ENCODE results near the gene ANKS6.

The ANKS6 gene

GRCh38 chr9:98791608-98792490 is 4.5 kb downstream of the ANKS6 start:
- no peak for DNase-seq (ENCODE audit: low read depth in 2 of 2)

- DNase-seq (ENCODE audit: low read depth in 2 of 2), result peak in 1 of 2 donors; percentile 52
Observed at GRCh38 chr9:98790842-98791607, 5.3 kb downstream of the ANKS6 start.

GRCh38 chr9:98790134-98790841 is 6.1 kb downstream of the ANKS6 start:
- DNase-seq (ENCODE audit: low read depth in 2 of 2), result no peak

- DNase-seq (ENCODE audit: low read depth in 2 of 2), result no peak
Observed at GRCh38 chr9:98789483-98790133, 6.7 kb downstream of the ANKS6 start.

DNA sequence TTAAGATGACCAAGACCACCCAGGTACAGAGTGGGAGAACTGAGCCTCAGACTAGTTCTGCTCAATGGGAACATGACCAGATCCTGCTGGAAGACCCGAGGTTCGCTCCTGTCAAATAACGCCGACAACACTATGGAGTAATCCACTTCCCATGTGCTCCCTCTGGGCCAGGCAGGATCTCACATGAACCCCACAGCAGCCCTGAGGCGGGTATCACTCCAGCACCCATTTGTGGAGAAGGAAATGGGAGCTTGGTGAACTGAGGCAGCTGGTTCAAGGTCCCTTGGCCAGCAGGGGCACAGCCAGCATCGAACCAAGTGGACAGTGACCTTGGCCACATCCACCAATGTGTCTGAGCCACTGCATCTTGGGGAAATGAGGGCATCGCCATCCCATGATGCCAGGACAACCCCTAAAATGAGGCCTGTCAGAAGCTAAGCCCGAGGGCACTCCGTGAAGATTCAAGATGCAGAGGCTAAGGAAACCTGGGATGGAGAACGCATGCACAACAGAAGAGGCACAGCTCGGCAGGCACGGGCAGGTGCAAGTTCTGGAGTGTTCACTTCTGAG is 8.5 kb downstream of the ANKS6 start:
- no peak for DNase-seq (ENCODE audit: low read depth in 2 of 2)

DNA sequence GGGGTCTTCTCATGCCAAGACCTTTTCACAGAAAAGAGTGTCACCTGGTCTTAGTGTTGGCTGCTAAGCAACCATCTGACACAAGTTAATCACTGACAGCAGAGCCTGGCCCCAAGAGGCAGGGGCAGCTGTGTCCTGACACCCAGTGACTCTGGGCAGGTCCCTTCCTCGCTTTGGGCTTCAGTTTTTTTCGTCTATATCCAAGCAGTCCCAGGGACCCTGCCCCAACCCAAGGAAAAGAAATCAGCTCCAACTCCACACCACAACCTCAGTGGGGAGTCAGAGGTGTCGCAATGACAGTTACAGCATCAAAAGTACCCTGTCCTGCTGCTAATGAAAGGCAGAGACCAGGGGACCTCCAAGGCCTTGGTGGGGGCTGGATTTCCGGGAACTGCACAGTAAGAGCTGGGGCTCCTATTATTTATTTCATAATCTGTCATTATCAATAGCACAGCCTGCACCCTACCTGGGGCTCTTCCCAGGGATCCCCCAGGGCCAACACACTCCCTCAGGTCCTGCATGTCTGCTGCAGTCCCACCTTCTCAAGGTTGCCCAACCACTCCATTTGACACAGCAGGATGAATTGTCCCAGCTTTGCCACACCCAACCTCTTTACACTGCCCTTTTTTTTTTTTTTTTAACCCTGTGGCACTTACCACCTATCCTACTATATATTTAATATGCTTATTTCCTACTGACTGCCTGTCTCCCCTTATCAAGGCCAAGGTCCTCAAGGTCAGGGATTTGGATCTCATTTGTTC is 9.4 kb downstream of the ANKS6 start:
- no peak for DNase-seq (ENCODE audit: low read depth in 2 of 2)

DNA sequence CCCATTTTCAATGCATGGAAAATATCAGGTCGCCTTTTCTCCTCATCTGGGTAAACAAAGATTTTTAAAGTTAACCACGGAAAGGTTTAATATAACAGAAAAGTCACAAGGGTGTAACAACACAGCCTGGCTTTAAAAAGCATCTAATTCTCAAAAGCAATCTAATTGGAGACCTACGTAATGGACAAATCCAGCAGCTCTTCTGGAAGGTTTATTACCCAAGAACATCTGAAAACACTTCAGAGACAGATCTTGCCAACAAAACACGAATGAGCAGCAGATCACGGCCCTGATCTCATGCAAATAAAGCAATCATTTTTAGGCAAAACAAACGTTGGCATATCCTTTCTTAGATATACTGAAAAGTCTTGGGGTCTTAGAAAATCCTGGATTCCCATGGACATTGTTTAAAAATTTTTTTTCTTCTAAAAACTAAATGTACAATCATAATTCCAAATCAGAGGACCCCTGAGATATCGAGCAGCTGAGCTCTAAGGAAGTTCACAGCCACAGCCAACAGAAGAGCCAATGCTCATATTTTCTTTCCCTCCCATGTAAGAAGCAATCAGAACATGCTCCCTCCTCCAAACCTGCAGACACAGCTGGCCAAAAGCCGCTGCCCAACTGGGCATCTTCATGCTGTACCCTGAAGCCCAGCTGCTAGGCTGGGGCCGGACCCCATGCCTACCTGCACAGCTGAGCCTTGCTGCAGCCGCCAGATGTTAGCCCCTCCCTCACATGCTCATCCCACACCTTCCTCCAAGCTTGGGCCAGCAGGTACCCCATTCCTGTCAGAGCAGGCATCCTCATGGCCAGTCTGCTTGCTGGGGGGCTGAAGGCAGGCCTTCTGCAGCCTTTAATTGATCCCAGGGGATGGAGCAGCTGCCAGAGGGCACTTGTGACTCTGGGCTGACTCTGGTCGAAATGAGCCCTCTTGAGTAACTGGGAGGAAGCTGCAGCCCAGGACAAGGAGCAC is 11.2 kb downstream of the ANKS6 start:
- DNase-seq (ENCODE audit: low read depth in 2 of 2), result no peak

DNA sequence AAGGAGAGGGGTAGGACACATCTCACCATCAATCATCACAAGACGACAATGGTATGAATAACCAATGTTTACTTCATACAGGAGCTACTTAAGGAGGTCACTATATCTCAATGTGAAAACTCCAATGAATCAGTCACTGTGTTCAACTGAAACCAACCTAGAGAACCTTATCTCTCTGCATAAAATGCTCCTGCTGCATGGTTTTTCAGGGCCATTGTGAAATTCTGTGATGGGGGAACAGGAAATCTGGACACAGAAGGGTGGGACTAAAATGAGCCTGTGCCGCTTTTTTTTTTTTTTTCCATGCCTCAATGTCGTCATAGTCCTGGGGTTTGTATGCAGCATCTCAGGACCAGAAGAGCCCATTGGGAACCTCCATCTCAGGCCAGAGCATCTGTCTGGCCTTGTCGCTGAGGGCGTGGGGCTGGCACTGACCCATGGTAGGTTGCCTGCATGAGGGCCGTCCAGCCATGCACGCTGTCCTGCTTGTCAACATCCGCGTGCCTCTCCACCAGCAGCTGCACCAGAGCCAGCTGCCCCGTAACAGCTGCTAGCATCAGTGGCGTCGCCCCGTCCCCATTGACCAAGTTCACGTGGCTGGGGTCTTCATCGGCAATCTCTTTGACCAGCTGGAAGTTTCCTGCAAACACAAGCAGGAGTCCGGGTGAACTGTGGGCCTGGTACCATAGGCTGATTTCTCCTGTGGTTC is 12.7 kb downstream of the ANKS6 start:
- no peak for DNase-seq (ENCODE audit: low read depth in 2 of 2)

GRCh38 chr9:98781588-98782383 is 14.6 kb downstream of the ANKS6 start:
- no peak for DNase-seq (ENCODE audit: low read depth in 2 of 2)

GRCh38 chr9:98780059-98780749 is 16.2 kb downstream of the ANKS6 start:
- no peak for DNase-seq (ENCODE audit: low read depth in 2 of 2)

DNA sequence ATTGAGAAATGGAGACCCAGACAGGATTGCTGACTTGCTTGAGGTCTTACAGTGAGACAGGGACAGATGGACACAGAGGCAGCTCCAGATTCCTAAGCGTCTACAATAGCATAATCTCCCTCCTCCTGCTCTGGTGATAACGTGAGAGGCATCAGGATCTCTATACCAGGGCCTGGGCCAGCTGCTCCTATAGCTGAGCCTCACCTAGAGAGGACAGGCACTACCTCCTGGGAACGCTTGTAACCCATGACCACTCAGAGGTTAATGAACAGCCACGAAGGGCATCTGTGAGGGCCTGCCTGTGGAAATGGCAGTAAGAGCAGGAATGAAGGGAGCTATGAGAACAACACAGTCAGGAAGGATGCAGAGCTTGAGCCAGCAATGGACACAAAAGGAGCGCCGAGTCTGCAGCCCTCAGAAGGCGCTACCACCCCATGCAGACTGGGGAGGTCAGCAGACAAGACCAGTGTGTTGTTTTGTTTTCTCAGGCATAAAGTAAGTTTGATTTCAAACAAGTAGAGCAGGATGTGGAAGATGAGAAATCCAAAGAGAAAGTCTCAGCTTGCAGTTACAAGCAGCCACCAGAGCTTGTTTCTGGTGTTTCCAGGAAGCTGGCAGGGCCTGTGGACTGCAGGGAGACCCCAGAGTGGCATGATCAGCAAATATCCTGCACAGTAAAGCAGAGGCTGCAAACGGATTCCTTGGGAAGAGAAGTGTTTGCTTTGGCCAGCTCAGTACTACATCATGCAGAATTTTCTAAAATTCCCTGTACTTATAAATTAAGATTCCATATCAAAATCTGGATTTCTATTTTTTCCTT is 17.4 kb downstream of the ANKS6 start:
- DNase-seq (ENCODE audit: low read depth in 2 of 2), result no peak

DNA sequence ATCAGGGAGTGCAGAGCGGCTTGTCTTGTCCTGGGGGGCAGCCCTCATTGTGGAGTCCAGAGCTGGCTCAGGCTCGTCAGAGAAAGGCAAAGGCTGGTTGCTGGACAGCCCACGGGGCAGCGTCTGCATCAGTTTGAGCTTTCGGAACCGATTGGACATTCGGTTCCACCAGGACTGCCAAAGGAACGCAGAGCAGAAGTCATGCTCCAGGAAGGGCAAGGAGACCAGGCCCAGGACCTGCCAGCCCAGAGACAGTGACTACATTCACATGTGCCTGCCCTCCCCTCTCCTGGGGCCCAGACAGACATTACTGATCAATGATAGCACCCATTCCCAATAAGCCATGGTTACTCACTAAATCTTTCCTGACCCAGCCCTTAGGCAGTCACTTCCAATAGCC is 18.1 kb downstream of the ANKS6 start:
- DNase-seq (ENCODE audit: low read depth in 2 of 2), result no peak

DNA sequence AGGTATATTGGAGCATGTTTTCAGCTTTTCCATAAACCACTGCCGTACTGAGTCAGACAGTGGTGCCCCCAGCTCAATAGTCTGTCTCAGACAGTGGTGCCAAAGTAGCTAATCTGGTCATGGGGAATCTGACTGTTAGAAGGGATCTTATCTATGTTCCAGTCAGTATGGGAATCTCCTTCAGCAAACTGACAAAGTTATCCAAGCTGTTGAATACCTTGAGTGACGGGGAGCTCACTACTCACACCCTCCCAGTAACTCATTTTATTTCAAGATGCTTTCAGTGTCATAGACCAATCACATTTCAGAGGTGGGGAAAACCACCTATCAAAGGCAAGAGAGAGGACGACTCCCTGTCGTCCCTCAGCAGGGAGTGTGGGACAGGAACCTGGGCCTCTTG is 18.7 kb downstream of the ANKS6 start:
- DNase-seq (ENCODE audit: low read depth in 2 of 2), result no peak

GRCh38 chr9:98775831-98776441 is 20.4 kb downstream of the ANKS6 start:
- DNase-seq (ENCODE audit: low read depth in 2 of 2), result peak in 1 of 2 donors; percentile 18

DNA sequence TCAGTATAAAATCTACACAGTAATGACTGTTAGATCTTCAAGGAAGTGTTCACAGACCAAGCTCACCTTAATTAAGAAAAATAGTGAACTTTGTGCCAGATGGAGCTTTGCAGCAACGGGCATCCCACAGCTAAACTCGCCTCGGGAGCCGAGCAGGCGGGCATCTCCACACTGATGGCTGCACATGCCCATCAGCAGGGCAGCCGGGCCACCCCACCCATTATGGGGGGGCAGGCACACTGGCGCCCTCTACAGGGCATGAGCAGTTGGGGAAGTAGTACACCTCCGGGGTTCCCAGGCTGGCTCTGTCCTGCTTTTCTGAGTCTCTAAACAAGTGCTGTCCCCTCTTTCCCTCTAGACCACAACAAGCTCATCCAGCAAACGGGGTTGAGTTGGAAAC is 21.6 kb downstream of the ANKS6 start:
- DNase-seq (ENCODE audit: low read depth in 2 of 2), result no peak

DNA sequence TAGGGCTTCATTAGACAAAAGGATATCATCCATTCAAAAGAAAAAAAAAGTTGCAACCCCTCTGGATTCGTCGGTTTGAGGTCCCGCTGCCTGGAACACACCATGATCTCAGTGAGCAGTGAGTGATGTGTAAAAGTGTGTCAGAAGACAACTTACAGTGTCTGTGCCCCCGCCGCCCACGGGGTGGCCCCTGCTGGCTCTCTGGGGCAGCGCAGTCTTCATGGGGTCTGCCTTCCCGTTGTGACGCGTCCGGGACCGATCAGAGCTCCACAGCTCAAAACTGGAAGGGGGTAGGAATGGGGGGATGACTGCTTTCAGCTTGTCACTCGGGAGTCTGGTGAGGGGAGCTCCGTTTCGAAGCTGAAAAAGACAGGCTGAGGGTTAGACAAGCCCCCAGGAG is 22.6 kb downstream of the ANKS6 start:
- DNase-seq (ENCODE audit: low read depth in 2 of 2), result no peak
